HG02870 (cell line): Measurements from ENCODE around the gene C1orf50.
"Not testable (repeated sequence)": the region's sequence is repeated elsewhere in the genome, so short reads cannot be mapped to it uniquely, and the experiment has no call there.

Source experiments
- ATAC-seq: cut with Tn5 transposase; IDR thresholded peaks from one replicate; pipeline ENCODE4 v1.9.1; 2021; ENCODE audit warnings: mild to moderate bottlenecking, moderate library complexity; ENCODE audit not compliant: unreplicated experiment

C1orf50 gene

DNA sequence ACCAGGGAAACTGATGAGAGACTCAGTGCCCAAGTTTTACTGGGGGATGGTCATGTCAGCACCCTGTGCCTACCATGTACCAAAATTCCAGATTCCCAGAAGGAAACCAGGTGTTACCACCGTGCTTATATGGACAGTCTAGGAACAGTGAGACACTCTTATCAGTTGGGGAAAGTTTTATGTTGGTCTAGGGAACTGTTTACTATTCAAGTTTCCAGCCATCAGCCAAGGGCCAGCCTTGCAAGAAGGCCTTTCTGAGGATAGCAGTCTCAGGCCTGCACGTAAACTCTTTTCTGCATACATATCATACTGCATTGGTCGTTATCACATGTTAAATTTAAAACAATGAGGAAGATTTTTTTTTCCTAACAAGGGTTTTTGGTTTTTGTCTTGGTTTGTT, 30.4 kb downstream of the C1orf50 start:
- no peak for ATAC-seq

DNA sequence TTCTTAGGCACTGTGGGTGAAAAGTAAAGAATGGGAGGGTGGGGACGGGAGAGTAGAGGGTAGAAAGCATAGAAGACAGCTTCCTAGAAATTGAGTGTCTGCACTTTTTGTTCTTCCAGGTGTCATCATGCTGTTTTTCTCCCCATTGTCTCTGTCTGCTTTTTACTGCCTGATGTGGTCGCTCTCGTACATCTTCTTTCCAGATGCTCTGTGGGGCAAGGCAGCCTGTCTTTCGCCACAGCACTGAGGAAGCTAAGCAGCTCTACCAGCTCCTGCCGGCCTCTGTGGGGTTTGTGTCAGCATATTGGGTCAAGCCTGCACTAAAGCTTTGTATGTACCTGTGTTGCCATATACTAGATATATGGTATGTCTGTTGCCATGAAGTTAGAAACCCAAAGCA, 30.9 kb downstream of the C1orf50 start:
- no peak for ATAC-seq

DNA sequence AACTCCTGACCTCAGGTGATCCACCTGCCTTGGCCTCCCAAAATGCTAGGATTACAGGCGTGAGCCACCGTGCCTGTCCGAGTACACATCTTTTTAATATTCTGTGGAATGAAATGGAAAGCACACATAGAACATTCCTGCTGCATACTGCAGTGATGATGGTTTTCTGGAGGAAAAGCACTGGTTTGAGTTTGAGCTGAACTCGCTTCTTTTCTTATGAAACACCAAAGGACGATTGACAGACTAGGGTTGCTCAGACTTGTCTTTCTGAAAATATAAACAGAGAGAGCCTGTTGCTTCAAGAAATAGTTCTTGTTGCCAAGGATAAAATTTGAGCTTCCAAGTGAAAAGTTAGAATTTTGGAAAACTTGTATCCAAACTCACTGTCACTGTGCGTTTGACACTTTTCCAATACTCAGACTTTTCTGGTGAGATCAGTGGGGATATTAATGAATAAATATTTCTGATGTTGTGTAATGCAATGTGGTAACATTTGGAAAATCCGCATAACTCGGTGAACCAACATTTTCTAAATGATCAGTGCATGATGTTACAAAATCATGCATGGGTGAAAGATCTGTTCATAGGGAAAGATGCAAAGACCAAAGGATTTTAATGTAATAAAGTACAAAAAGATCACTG, 34.9 kb downstream of the C1orf50 start:
- ATAC-seq: no peak

DNA sequence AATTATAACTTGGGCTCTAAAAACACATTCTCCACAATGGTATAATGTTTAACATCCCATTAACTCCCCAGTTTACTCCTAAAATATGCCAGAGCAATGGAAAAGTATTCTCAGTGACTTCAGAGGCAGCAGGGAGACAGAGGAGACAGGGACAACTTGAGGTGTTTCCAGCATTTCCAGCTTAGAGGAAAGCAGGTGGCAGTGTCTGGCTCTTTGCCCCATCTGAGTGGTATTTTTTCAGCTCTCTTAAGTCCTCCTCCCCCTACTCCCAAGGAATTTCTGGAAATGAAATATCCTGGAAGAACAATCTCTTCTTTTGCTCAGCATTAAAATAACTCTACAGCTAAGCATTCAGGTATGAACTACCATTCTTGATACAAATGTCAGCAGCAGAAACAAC, 39.1 kb downstream of the C1orf50 start:
- ATAC-seq: no peak

DNA sequence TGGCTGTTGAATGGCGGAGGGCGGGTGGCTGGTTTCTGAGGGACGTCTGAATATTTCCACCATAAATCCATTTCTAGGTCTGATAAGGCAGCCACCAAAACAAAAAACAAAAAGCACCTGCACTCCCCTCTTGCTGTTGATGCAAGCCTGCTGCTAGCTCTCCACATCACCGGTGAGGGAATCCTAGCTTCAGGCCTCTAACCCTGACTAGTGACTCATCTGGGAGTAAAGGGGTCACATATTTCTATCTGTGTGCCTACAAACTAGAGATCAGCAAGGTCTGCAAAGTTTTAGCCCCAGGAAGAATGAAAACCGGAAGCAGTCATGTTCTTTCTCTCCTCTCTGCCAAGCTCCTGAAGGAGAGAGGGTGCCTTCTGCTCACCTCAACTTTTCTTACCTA, 39.5 kb downstream of the C1orf50 start:
- ATAC-seq: no peak

DNA sequence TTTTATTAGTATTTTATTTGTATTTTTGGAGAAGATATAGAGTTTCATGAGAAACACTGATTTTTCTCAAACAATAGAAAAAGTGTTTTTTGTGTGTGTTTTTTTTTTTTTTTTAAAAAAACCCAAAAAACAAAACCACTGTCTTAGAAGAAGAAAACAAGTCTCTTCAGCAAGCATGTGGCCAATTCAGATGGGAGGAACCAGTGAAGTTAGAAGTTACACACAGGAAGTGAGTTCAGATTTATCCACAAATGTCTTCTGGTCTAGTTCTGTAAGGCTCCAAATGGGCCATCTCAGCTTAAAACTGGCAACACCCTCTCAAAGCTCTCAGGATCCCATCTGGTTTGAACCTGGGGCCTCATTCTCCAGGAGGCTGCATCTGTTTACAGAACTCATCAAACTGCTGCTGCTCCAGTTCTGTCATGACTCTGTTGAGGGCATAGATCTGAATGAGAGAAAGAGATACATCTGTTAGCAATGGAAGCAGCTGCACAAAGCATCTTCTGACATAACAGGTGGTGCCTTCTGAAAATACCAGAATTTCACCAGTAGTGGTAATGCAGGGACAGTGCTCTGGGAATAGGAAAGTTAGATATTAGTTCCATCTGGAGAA, 40.1 kb downstream of the C1orf50 start:
- no peak for ATAC-seq

DNA sequence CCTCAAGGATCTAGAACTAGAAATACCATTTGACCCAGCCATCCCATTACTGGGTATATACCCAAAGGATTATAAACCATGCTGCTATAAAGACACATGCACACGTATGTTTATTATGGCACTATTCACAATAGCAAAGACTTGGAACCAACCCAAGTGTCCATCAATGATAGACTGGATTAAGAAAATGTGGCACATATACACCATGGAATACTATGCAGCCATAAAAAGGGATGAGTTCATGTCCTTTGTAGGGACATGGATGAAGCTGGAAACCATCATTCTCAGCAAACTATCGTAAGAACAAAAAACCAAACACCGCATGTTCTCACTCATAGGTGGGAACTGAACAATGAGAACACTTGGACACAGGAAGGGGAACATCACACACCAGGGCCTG, 47.8 kb downstream of the C1orf50 start:
- ATAC-seq: not testable (repeated sequence)

DNA sequence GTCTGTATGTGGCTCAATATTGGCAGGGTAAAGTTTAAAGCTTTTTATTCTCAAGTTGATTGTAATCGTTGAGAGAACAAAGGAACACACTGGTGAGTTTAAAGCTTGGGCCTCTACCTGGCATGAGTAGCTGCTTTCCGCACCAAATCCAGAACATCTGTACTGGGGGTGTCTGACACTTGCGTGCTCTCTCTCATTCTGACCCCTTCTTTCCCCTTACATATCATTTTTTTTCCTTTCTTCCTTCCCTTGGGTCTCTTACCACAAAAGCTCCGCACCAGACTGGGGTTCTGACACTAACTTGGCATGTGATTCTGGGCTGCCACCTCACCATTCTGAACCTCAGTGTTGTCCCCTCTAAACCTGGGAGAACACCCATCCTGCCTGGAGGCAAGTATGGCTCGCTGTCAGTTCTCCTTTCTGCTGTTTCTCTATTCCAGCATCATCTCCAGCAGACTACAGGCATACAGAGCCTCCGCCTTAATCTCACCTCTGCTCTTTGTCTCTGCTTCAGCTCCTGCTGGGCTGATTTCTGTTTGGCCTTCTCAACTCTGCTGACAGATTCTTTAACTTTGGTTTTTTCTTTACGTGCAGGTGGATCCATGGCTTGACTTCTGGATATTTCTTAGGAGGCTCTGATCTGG, 49.0 kb downstream of the C1orf50 start:
- no peak for ATAC-seq

DNA sequence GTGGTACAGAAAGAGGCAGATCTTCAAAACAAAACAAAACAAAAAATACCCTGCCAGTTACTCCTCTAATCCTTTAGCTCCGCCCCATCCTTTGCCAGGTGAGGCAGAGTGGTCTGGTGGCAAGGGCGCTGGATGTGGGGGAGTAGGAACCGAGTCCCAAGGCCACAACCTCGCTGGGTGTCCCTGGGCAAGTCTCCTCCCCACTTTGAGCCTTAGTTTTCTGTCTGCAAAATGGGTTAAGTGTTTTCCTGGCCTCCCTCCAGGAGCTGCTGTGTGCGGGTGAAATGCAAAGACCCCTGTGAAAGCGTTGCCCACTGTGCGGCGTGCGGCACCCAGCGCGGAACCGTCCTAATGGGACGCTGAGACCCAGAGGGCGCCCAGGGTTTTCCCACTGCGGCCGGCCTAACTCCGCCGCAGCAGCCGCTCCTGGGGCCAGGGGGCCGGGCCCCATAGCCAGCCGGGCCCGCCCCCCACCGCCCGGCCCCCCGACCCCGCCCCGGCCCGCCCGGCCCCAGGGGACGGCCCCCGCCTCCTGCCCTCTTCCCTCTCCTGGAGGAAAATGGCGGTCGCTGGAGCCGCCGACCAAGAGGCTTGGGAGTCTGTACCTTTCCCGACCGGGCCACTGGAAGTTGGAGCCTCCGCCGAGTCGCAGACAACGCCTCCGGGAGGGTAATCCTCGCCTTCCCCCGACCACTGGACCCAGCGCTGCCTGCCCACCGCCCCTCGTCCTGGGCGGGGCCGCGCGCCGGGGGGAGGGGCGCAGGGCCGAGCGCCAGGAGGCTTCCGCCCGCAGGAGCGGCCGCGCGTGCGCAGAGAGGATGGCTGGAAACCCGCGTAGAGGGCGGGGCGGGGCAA, 49.8 kb downstream of the C1orf50 start, which contains the start of the genes ERMAP and SVBP:
Gene ERMAP (plus strand): TSS at position 538 of the 855 bp plus-strand sequence. CDS start 13,327 bp downstream, outside the sequence.
Gene SVBP (minus strand): TSS at position 813 of the 855 bp plus-strand sequence. CDS start 853 bp downstream, outside the sequence.
- peak; percentile 79 for ATAC-seq

DNA sequence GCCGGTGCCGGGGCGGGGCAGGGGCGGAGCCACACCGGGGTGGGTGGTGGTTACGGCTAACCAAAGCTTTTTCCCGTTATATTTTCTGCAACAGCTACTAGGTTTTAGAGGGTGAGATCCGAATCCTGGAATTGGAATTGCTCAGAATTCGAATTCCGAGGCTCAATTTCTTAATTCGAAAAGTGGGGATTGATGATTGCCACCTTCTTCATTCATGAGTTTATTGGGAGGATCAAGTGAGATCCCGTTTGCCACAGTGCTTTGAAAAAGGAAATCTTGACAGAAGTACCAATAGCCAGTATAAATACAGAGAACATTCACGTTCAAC, 50.4 kb downstream of the C1orf50 start:
- ATAC-seq: no peak

DNA sequence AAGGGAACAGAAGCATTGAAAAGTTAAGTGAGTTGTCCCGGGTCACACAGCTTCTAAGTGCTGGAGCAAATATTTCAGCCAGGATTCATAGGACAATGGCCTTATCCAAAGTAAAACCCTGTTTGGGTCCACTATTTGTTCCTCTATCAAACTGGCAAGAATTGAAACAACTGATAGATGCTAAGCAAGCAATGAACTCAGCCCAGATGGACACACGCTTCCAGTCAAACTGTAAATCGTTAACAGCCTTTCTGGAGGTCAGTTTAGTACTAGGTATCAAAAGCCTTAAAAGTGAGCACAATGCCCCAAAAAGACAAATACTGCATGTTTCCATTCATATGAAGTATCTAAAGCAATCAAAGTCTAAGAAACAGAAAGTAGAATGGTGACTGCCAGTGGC, 50.9 kb downstream of the C1orf50 start:
- ATAC-seq: no peak

DNA sequence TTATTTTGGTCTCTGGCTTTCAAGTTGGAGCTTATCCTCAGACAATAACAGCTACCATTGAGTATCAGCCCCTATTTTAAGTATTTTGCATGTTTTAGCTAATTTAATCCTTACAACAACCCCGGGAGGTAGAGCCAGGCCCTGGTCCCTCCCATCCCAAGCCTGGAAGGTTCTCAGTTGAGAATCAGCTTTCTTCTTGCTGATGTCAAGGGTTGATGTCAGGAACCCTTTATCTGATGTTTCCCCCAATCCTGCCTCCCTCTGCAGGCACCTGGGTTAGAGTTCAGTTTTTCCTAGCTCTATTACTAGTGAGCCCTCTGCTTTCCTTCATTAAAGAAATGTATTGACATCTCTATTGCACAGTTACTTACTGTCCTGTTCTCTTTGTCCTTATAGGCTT, 53.8 kb downstream of the C1orf50 start:
- no peak for ATAC-seq

DNA sequence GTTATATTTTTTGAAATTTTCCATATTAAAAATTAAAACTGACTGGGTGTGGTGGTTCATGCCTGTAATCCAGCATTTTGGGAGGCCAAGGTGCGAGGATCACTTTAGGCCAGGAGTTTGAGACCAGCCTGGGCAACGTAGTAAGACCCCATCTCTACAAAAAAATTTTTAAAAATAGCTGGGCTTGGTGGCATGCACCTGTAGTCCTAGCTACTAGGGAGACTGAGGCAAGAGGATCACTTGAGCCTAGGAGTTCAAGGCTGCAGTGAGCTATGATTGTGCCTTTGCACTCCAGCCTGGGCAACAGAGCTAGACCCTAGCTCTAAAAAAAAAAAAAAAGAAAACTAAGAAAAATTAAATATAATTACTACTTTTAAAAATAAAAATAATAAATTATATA, 54.6 kb downstream of the C1orf50 start:
- no peak for ATAC-seq

DNA sequence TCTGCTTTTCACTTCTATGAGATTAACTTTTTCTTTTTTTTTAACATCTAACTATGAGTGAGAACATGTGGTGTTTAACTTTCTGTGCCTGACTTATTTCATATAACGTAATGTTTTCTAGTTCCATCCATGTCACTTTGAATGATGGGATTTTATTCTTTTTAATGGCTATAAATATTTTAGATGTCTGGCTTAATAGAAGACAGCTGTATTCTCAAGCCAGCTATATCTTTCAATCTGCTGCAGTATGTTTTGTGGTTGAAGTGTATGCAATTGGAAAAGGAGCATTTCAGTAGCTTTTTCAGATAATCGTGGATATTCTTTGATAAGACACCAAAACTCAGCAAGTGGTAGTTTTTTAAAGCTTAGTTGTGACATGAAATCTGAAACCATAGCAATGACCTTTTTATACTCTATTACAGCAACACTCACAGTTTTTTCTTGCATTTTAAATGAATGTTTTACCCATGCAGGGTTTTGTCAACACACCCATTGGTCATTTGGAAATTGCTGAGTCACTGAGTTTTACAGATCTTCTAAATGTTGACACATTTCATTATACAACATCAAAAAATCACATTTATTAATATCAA, 55.8 kb downstream of the C1orf50 start:
- ATAC-seq: no peak

DNA sequence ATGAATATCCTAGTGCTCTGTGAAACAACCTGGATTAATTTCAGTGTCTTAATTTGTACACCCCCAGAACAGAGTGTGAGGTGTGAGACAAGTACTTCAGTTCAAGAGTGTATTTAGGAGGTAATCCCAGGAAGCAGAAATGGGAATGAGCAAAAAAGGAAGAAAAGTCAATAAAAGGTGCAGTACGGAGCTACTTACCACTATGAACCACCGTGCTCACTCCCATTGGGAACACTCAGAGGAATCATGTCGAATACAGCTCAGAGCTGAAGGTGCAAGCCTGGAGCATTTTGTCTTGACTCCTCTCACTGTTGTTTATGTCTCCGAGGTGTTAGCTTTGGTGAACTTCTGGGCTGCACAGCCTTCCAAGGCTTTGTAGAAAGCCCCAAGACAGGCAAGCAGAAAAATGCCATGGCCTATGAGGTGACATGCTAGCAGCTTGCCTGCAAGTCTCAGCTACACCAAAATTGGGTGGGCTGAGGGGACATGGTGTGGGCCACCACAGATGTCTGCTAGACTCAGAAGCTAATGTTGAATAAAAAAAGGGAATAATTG, 57.5 kb downstream of the C1orf50 start:
- ATAC-seq: no peak

DNA sequence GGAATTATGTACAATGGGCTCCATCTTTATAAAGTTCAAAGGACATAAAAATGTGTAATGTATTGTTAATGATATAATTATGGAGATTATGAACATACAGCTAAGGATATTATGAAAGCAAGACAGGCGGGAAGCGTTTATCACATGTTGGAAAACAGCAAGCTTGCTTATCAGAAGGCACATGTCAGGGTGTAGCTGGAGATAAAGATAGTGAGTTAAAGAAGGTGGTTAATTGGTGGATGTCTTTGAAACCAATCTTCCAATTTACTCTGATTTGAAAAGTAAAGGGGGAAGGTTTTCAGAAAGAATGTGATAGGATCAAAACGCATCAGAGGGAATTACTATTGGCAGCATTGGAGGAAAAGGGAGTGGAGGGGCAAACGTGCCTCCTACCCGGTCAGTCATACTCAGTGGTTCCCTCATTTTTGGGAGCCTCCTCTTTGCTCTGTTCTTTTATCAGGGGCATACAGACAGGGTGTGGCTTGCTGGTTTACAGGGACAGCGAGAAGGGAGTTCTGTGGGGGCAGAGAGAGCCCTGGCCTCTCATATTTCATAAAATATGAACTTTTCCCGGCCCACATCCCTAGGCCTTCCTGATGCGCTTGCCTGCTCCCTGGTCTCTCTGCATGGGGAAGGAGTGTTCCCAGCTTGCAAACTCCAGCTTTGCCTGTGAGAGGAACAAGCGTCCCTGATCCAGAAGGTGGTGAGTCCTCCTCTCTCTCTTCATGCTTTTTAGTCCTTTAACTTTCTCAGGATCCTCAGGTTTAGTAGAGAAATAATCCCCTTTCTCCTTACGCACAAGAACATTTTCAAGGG, 58.2 kb downstream of the C1orf50 start:
- no peak for ATAC-seq
